NCI-H2196 (cell line): ENCODE results near the gene UBE3D.
"Not testable (repeated sequence)": the region's sequence is repeated elsewhere in the genome, so short reads cannot be mapped to it uniquely, and the experiment has no call there.

Experiments
- DNase-seq: peaks from one replicate; lab custom pipeline; 2025; ENCODE audit not compliant: unreplicated experiment; lab: John Stamatoyannopoulos, UW

Gene UBE3D

DNA sequence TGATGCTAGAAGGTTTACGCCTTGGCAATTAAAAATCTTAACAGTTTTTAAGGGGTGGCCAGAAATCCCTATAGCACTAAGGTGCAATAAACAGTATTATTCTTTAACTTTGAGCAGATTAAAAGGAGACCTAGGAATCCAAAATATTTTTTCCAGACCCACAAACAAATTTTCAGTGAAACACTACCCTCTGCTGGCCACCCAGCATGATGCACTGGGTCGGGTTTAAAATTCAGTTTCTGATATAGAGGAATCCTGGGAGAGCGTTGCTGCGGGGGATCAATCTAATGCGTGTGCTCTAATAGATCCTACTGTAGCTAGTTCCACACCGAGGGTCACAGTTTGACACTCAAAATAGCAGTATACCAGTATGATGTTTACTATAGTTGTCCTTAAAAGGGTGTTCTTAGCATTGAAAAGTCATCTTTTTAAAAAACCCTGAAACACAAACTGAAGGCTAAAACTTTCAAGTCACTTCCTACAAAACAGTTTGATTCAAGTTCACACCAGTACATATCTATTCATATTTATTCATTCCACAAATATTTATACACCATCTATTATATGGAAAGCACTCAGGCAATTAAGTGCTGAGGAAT lies 10.2 kb downstream of the UBE3D start:
- peak; percentile 55 for DNase-seq

DNA sequence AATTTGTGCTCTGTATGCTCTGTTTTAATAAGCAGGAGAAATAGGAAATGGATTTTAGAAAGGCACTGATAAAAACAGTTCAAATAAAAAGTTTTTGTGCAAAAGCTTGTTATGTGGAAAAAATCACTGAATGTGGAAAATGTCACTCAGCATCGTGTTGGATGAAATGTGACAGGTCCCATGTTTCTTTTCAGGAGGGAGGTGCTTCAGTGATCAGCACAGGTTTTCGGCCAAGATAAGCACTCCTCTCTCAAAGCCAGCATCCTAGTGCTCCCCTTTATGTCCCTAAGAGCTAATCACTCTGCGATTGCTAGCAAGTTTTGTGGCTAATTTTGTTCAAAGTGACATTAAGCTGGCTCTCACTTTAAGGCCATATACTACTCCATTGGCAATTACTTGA lies 12.0 kb downstream of the UBE3D start:
- no peak for DNase-seq

DNA sequence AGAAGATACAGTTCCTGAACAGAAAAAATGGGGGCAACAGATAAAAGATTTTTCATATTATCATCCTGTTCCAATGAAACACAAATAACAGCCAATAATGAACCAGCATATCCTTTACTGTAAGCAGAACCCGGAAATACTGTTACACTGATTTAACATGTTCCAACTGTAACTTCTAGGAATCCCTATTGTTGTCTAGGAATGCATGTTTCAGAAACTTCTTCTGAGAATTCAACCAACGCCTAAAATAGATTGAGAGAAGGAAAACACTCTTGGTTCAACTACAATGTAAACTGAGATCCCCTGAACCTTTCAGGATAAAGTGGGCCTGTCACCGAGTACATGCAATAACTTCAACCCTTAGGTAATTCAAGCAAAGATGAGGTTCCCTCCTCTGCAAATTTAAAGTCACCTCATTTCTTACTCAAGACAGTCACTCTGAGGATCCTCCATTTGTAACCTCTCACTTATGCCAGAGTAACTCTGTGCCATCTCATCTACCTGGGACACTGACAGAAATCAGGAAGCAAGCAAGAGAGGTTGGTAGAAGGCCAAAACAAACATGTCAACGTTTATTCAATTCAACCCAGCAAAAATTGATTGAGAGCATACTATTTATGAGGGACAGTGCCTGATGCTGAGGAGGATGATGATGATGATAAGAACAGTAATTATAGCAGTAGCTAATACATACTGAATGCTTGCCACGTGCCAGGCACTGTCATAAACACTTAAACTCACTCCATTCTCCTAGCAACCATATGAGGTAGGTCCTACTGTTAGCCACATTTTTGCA lies 14.1 kb downstream of the UBE3D start:
- no peak for DNase-seq

DNA sequence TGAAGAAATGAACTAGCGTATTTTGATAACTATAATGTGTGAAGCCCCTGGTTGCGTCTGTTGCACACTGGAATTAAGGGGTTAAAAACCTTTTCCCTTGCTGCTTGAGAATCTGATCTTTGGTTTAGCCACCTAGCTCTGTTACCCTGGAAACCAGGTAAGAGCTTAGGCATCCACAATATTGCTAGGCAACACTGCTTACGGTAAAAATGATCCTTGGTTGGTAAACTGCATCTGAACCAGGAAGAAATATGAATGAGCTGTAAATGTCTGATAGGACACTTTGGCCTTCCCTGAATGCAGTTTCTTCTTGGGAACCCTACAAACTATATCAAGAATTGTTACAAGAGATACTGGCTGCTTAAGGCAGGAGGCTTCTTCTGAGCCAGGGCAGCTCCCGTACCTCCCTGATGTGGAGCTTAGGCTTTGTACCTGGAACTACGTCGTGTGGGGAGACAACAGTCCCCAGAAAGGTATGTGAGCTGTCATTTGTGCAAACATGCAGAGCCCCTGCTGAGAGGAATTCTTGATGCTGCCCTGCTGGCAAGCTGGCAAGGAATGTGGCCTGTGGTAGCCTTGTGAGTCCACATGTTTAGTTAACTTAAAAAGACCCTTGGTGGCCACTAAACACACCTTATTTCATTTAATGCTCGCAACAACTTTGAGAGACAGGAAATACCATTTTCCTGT lies 18.4 kb downstream of the UBE3D start:
- DNase-seq = peak; percentile 37

DNA sequence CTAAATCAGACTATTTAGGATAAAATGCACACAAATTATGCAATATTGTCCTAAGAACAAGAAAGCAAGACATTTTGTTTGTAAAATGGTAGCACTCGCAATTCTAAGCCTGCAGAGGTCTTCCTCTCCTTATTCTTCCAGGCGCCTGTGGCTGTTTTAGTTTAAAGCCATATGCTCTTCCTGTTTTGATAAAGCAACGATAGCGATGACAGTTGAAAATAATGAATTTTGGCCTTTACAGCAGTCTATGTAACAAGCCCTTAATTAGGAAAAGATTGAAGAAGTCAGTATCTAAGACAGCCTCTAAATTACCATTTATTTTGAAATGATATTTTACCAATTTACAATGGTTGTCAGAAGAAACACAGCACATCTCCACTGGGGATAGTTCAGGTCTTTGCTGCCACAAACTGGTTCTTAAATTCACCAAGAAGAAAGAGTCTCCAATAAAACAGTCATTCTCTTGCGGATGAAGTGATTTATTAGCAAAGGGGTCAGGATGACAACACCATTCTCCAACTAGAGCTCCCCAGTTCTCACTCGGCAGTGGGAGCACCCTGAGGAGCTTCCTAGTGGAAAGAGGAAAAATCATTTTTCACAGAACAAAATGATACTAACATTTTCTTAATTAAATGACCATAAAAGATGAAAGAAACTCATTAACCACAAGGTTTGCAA lies 21.4 kb downstream of the UBE3D start:
- DNase-seq = no peak

DNA sequence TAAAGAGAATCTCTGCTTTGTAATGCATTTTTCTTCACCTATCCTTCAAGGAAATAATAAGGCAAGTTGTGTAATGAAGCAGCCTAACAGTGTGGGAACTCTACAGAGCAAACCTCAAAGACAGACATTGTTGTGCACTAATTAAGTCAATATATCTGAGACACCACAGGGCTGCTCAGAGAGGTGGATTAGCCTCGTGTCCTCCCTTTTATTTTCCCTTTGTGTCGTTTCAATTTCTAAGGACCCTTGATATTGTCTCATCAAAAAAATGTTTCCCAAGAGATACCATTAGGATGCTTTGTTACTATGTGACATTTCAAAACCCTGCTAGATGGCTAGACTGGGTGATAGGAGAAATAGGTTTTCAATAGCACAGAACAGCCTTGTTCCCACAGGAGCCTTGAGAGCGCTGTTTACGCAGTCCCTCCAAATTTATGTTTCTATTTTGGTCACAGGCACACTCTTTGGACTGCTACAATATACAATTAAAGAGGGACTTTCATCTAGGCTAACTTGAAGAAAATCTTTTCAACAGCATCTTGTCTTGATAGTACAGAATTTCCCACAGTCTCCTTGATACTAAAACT lies 23.1 kb downstream of the UBE3D start:
- DNase-seq = no peak

DNA sequence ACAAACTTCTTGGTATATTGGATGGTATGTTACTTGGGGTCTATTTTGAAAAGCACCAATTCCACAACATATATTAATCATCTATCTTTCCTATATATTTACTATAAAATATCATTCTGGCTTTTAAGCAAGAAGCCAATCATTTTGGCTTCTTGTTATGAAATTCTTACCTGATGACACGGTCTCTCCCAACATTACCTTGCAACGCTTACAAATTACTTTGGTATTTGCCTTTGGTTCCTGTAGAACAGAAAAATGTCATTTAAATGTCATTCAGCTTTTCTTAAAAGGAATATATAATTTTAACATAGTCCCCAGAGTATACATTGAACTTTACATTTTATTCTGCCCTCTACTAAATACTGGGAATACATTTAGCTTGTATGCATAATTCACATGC lies 27.4 kb downstream of the UBE3D start:
- no peak for DNase-seq

DNA sequence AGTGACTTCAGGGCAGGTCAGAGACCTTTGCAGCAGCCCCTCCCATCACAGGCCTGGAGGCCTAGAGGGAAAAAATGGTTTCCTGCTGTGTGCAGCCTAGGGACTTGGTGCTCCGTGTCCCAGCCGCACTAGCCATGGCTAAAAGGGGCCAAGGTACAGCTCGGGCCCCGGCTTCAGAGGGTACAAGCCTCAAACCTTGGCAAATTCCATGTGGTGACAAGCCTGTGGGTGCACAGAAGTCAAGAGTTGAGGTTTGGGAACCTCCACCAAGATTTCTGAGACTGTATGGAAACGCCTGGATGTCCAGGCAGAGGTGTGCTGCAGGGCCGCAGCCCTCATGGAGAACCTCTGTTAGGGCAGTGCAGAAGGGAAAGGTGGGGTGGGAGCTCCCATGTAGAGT lies 34.0 kb downstream of the UBE3D start:
- no peak for DNase-seq

DNA sequence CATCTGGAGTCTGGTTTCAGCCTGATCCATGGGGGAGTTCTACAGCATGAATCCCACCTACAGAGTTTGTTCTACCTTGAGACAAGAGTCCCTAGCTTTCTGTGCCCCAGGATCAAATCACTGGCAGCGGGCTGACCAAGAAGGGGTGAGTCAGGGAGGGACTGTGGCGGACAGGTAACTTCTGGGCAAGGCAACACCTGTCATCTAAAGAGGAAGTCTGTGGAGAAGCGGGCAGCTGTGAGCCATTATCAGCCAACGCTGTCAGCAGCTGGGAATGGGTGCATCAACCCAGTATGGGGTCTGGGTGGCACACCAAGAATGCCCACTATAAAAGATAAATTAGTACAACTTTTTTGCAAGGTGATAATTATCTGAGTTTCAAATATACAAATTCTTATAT lies 45.9 kb downstream of the UBE3D start:
- DNase-seq = no peak

DNA sequence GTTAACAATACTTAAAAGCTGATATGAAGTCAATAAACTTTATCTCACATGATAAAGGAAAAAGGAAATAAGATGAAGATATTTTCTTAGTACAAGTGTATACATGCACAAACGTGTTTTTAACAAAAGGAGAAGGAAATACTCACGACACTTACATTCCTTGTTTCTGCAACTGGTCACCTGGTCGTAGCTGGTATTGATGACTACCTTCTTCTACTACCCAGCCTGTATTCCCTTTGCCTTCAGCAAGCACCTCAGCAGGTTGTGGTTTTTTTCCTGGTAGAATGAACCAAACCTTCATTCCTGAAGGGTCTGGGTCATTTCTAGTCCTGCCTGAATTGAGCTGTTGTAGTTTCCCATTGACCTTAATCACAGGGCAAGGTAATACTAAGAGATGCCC lies 54.5 kb downstream of the UBE3D start:
- DNase-seq = not testable (repeated sequence)

DNA sequence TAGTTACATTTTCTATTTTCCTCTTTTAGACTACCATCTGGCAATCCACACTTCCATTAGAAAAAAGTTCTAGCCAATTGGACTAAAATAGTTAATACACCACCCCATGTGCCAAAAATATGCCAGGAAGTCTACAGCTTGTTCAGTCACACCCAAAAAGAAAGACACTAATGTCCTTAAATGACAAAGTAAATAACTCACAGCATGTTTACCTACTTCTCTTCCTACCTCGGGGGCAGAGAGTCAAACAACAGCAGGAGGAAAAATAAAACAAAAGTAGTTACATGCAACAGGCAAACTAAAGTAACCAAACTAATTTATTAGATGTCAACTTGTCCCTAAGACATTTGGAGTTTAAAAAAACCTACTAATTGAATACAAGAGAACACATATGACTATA lies 57.0 kb downstream of the UBE3D start:
- DNase-seq = no peak

DNA sequence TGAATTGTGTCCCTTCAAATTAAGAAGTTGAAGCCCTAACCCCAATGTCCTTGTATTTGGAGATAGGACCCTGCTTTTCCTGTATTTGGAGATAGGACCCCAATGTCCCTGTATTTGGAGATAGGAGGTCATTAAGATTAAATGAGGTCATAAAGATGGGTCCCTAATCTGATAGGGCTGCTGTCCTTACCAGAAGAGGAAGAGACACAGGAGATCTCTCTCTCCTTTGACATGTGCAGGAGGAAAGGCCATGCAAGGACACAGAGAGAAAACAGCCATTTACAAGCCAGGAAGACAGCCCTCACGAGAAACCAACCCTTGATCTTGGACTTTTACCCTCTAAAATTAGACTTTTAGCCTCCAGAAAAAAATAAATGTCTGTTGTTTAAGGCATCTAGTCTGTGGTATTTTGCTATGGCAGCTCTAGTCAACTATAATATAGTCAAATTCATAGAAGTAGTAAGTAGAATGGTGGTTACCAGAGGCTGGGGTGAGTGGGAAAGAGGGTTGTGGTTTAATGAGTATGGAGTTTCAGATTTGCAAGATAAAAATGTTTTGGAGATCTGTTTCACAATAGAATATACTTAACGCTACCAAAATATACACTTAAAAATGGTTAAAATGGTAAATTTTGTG lies 59.3 kb downstream of the UBE3D start:
- no peak for DNase-seq

DNA sequence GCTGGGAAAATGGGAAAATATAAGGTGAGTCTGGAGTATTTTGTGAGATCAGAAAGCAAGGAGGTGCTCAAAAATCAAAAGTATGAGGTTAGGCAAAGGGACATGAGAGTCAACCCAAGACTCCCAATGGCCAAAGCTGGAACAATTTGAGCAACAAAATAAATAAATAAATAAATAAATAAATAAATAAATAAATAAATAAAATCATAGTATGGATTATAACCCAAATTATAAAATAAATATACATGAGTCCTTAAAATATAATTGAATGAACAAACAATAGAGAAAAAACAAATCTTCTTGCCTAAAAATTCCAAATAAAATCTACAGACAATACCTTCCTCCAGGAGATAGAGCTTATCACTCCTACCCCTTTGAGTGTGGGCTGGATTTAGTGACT lies 69.5 kb downstream of the UBE3D start:
- DNase-seq = no peak

DNA sequence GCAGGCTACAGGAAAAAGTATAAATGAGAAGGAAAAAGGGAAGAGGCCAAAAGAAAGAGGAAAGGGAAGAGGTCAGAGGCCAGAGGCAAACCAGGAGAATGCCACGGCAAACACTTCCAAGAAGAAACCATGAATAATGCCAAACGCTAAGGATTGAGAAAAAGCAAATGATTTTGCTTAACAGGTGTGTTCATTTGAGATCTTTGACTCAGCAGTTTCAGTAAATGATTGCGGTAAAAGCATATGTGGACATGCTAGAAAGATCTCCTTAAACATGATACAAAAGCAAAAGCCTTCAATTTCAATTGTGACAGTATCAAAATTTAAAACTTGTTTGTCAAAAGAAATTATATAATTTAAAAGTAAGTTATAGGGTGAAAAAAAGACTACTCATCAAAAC lies 70.6 kb downstream of the UBE3D start:
- no peak for DNase-seq

DNA sequence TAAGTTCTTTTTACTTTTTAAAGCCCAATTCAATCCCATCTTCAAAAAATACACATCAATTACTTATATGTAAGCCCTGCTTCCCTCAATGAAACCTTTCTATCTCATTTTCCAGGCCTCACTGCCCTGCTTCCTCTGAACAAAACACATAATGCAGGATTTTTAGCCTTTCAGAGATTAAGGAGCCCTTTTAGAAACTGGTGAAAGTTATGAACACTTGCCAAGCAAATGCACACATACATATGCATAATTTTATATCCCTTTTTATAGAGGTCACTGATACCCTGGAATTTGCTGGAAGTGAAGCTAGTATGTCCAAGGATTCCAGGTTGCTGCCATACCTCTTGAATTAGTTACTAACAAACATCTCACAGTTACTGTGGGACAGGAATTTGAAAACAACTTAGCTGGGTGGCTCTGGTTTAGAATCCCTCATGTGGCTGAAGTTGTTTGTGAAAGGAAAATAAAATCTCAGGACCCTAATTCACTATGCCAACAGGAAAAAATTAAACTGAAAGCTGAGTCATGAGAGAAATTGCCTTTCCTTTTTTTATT lies 75.8 kb downstream of the UBE3D start:
- DNase-seq = no peak

DNA sequence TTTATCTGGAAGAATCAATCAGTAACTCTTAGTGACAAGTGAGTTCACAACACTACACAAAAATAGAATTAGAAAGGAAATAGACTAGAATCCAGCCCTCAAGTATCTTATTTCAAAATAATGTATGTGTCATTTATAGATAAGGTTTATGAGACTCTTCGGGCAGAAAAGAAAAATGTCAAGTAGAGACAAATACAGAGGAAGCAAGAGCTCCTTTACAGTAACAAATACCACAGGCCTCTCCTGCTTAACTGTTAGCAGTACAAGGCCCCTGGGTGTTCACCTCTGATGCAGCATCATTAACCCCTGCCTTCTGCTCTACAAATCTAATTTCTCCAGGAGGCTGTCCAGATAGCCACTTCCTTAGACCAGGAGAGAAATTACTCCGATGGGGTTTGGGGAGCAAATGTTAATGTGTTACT lies 76.7 kb downstream of the UBE3D start:
- DNase-seq = no peak

DNA sequence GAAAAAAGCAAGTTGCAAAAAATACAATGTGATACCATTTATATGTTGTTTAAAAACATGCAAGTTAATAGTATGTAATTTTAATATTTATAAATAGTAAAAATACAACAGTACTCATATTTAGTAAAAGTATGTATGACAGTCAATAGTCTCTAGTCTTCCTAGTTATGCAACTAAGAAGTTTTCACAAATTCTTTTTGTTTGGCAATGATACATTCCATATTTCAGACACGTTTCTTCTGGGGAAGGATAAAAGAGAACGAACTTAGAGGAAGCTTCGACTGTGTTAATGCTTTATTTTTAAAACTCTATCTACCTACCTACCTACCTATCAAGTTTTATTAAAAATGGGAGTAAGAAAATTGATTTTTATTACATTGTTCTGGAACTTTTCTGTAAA lies 77.7 kb downstream of the UBE3D start:
- no peak for DNase-seq

DNA sequence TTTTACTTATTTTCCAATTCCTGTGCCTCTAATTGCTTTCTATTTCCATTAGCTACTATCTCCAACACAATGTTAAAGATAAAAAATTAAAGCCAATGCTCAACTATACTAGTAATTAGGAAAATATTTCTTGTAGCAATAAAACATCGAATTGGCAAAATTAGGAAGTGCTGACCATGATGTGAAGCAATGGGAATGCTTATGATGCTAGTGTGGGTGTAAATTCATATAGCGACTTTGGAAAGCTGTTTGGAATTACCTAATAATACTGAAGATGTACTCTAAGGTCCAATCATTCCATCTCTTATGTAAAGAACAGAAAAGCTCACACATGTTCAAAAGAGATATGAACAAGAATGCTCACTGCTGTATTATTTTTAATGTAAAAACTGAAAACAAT lies 78.2 kb downstream of the UBE3D start:
- no peak for DNase-seq

DNA sequence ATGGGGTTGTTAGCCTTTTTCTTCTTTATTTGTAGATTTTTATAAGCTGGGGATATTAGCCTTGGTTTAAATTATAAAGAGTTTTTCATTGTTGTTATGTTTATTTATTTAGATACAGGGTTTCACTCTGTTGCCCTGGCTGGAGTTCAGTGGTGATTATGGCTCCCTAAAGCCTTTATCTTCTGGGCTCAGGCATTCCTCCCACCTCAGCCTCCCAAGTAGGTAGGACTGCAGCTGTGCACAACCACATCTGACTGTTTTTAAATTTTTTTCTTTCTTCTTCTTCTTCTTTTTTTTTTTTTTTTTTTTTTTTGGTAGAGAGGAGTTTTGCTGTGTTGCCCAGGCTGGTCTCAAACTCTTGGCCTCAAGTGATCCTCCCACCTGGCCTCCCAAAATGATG lies 80.9 kb downstream of the UBE3D start:
- DNase-seq = no peak

DNA sequence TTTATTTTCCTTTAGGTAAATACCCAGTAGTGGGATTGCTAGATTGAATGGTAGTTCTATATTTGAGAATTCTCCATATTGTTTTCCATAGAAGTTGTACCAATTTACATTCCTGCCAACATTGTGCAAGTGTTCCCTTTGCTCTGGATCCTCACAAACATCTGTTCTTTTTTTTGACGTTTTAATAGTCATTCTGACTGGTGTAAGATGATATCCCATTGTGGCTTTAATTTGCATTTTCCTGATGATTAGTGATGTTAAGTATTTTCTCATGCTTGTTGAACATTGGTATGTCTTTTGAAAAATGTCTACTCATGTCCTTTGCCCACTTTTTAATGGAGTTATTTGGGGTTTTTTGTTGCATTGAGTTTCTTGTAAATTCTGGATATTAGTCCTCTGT lies 85.6 kb downstream of the UBE3D start:
- no peak for DNase-seq

DNA sequence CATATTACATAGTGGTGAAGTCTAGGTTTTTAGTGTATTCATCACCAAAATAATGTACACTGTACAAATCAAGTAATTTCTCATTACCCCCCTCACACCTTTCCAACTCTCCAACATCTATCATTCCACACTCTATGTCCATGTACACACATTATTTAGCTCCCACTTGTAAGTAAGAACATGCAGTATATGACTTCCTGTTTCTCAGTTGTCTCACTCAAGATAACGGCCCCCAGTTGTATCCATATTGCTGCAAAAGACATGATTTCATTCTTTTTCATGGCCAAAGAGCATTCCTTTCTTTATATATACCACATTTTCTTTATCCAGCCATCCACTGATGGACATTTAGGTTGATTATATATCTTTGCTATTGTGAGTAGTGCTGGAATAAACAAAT lies 86.0 kb downstream of the UBE3D start:
- DNase-seq = no peak
